Activated CD4-positive, CD25-positive, alpha-beta regulatory T cell (primary cell): ENCODE measurements around the gene NIPBL.
"Not testable (repeated sequence)": the region's sequence is repeated elsewhere in the genome, so short reads cannot be mapped to it uniquely, and the experiment has no call there.

ENCODE experiments used
- DNase-seq, 4 experiments: peaks; one replicate each; lab custom pipeline; 2025; lab: John Stamatoyannopoulos, UW

Gene NIPBL

DNA sequence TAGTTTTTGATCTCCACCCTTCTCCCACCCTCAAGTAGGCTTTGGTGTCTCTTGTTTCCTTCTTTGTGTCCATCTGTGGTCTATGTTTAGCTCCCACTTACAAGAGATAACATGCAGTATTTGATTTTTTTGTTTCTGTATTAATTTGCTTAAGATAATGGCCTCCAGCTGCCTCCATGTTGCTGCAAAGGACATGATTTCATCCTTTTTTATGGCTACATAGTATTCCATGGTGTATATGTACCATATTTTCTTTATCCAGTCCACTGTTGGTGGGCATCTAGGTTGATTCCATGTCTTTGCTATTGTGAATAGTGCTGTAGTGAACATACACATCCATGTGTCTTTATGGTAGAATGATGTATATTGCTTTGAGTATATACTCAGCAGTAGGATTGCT, 24.5 kb downstream of the NIPBL start:
- DNase-seq, result not testable (repeated sequence)

GRCh38 chr5:36901856-36902255, 25.3 kb downstream of the NIPBL start:
- DNase-seq, result no peak

DNA sequence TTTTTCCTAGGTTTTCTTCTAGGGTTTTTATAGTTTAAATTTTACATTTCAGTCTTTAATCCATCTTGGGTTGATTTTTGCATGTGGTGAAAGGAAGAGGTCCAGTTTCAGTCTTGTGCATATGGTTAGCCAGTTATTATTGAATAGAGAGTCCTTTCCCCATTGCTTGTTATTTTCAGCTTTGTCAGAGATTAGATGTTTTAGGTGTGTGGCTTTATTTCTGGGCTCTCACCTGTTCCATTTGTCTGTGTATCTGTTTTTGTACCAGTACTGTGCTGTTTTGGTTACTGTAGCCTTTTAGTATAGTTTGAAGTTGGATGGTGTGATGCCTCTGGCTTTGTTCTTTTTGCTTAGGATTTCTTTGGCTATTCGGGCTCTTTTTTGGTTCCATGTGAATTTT, 25.8 kb downstream of the NIPBL start:
- DNase-seq, result no peak

DNA sequence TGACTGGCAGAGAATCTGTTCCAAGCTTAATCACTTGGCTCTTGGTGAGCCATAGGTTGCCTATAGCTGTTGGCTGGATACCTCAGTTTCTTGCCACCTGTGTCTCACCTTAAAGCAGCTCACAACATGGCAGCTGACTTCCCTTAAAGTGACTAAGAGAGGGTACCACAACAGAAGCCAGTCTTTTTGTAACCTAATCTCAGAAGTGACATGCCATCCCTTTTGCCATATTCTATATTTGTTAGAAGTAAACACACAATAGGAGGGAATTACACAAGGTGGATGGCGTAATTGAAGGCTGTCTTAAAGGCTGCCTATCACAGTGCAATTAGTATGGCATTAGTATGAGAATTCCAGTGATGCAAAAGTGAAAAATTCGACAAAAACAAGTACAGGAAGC, 28.1 kb downstream of the NIPBL start:
- DNase-seq, result no peak

DNA sequence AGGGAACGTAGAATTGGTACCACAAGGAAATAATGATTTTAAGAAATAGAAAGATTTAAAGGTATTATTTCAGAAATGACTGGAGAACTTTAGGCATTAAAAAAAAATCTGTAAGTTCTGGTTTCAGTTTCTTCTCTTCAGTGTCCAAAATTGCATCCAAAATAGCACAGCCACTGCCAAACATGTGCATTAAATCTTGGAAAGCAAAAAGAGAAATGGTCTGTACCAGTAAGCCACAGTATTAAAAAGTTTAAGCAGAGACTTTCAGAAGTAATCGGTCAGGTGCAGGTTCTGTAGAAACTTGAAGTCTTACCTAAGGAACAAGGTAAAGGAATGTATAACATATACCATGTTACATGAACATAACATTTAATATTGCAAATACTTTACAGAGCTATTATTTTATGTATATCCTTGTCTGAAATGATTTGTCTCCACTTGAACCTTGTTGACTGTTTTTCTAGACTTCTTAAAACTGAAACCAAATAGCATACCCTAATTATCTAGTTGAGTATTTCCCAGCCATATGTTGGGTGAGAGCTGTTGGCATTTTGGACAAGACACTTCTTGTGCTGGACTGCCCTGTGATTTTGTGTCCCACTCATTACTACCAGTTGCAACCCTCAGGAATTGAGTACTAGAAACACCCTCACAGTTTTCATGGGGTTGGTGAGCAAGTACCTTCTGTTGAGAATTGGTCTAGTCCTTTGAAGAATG, 32.1 kb downstream of the NIPBL start:
- DNase-seq, result no peak

- DNase-seq, result no peak
Measured at GRCh38 chr5:36915653-36916052, 39.1 kb downstream of the NIPBL start.

- DNase-seq, result not testable (repeated sequence)
Measured at GRCh38 chr5:36916614-36917013, 40.0 kb downstream of the NIPBL start.

DNA sequence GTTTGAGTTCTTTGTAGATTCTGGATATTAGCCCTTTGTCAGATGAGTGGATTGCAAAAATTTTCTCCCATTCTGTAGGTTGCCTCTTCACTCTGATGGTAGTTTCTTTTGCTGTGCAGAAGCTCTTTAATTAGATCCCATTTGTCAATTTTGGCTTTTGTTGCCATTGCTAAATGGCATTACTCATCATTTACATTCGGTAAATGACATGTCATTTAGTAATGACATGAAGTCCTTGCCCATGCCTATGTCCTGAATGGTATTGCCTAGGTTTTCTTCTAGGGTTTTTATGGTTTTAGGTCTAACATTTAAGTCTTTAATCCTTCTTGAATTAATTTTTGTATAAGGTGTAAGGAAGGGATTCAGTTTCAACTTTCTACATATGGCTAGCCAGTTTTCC, 40.8 kb downstream of the NIPBL start:
- not testable (repeated sequence) for DNase-seq

- DNase-seq, result no peak
Measured at GRCh38 chr5:36919238-36919637, 42.7 kb downstream of the NIPBL start.

DNA sequence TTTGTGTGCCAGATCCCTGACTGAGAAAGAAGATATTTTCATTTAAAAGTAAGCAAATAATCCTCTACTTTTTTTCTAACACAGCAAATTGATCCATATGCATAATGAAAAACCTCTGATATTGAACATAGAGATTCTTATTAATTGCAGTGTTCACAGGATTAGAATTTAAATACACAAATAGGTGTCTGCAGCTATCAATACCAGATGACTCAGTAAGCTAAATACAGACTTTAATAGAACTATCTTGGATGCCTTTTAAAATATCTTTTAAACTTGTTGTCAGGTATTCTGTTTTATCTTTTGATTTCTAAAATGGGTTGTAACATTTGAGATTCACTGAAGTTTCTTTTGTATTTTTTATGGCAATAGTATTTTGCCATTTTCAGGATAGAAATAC, 43.1 kb downstream of the NIPBL start:
- no peak for DNase-seq

DNA sequence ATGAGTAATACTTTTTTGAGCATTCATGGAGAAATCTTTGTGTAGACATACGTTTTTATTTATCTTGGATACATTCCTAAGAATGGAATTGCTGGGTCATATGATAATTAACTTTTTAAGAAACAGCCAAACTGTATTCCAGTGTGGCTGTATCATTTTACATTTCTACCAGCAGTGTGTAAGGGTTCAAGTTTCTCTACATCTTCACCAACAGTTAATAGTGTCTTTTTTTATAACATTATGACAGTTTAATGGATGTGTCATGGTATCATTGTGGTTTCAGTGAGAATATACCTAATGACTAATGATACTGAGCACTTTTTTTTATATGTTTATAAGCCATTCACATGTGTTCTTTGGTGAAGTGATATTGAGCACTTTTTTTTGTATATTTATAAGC, 52.4 kb downstream of the NIPBL start:
- DNase-seq, result no peak

- no peak for DNase-seq
Measured at GRCh38 chr5:36929438-36929837, 52.9 kb downstream of the NIPBL start.

DNA sequence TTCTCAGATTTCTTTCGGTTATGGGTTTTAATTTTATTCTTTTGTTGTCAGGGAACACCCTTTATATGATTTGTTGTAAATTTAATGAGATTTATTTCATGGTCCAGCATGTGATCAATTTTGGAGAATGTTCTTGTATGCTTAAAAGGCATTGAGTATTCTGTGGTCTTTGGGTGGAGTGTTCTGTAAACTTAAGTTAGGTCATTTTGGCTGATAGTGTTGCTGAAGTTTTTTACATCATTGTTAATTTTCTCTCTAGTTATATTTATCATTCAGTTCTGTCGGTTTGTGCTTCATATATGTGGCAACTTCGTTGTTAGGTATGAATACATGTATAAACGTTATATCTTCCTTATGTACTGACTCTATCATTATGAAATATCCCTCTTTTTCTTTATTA, 55.5 kb downstream of the NIPBL start:
- DNase-seq, result no peak

DNA sequence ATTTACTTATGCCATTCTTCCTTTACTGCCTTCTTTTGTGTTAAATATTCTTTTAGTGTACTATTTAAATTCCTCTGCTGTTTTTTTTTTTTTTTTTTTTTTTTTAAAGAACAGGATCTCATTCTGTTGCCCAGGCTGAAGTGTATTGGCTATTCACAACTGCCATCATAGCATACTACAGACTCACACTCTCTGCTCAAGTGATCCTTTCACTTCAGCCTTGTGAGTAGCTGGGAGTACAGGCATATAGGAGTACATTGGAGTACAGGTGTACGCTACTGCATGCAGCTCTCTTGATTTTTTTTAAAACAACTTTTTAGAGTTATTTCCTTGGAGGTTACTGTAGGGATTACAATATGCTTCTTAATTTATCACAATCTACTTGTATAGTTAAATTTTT, 56.1 kb downstream of the NIPBL start:
- no peak for DNase-seq

- DNase-seq, result no peak
Measured at GRCh38 chr5:36934740-36935356, 58.3 kb downstream of the NIPBL start.

DNA sequence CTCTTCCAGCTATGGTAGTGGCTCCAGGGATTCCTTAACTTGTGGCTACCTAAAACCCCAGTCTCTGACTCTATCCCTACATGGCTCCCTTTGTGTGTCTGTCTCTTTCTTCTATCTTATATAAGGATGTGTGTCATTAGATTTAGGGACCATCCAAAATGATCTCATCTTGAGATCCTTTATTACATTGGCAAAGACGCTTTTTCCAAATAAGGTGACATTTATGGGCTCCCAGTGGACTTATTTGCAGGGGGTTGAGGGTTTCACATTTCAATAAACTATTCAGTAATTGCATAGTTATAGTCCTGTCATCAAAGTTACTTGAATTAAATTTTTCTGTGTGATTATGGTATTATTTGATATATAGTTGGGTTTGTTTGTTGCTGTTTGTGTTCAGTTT, 59.2 kb downstream of the NIPBL start:
- DNase-seq, result no peak

GRCh38 chr5:36936309-36936708, 59.7 kb downstream of the NIPBL start:
- DNase-seq, result no peak

DNA sequence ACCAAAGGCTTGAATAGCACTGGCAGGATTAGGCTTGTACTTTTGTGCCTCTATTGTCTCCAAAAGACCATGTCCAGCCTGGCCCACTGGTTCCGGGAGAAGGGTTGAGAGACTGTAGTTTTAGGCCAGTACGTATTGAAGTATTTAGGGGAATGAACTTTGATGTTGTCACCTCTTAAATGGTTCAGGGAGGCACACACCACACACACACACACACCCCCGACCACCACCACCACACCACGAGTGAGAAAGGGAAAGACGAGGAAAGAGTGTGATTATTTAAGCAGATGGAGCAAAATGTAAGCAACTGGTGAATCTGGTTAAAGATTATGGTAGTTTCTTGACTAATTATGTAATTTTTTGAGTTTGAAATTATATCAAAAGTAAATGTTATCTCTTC, 61.6 kb downstream of the NIPBL start:
- DNase-seq, result no peak

GRCh38 chr5:36939969-36940858, 63.6 kb downstream of the NIPBL start:
- no peak for DNase-seq

DNA sequence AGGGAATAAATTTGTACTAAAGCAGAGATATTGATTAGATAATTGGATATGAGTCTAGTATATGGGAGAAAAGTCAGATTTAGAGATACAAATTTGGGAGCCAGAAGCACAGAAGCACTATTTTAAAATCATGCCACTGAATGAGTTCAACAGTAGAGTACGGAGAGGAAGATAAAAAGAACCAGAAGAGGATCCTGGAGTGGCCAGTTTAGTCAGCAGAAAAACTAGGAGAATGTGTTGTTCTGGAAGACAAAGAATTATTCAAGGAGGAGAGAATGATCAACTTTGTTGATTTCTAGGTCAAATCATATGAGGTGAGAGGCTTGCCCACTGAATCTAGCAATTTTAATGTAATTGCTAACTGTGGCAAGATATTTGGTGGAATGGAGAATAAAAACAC, 67.0 kb downstream of the NIPBL start:
- DNase-seq, result no peak

- no peak for DNase-seq
Measured at GRCh38 chr5:36944024-36944423, 67.5 kb downstream of the NIPBL start.

DNA sequence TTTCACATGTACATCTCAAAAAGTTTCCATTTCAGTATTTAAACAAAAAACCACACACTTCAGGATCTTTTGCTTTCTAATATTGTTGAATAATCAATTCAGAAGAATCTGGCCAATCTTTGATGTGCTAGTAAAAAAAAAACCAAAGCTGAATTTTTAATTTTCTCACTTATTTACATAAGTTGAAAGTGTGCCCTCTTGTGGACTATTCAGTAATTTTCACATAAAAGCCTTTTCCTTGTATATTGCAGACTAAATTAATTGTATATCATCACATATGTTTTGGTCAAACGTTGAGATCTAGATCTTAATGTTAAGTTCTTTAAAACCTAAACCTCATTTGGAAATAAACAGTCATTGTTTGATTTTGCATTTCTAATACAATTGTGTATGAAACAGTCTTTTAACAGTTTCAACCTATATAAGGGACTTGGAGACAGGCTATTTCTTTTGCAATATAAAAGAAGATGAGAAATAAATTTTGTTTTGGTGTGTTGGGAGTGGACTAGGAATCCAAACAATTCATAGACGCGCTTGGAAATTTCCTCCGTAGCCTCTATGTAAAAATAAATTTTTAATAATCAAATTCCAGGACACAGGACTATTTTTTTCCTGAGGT, 68.1 kb downstream of the NIPBL start:
- no peak for DNase-seq

GRCh38 chr5:36945687-36946086, 69.1 kb downstream of the NIPBL start:
- no peak for DNase-seq
